HCT116 (cell line): ENCODE measurements around the gene NDUFC1.

ENCODE experiments used
- EZH2phosphoT487 ChIP-seq: fragments of 200-600 bp; IDR thresholded peaks from 2 replicates; pipeline ENCODE4 v1.6.1; 2018; ENCODE audit warnings: antibody characterized with exemption, borderline replicate concordance
- JUND ChIP-seq: IDR thresholded peaks from 2 replicates; pipeline ENCODE4 v1.6.1; 2012
- RAD21 ChIP-seq: IDR thresholded peaks from 2 replicates; pipeline ENCODE4 v1.6.1; 2012; ENCODE audit warnings: low read depth, mild to moderate bottlenecking
- TF ChIP-seq, protein P1 (sequence below), 3 experiments: fragments of 200-600 bp in 1 of 3; sonication (generic) in 1 of 3; IDR thresholded peaks in 2 of 3; conservative IDR thresholded peaks in 1 of 3; 2 replicates each; pipeline ENCODE4 v1.5.1; 2012 to 2017; ENCODE audit warnings: low read depth in 2 of 3, low read length in 2 of 3, antibody characterized with exemption in 1 of 3, borderline replicate concordance in 1 of 3, control low read depth in 1 of 3, mild to moderate bottlenecking in 1 of 3, mixed read lengths in 1 of 3, mixed run types in 1 of 3, moderate library complexity in 1 of 3; ENCODE audit not compliant: insufficient read depth in 1 of 3
- TF ChIP-seq, protein P2 (sequence below): IDR thresholded peaks from 2 replicates; pipeline ENCODE4 v1.6.1; 2012

DNA sequence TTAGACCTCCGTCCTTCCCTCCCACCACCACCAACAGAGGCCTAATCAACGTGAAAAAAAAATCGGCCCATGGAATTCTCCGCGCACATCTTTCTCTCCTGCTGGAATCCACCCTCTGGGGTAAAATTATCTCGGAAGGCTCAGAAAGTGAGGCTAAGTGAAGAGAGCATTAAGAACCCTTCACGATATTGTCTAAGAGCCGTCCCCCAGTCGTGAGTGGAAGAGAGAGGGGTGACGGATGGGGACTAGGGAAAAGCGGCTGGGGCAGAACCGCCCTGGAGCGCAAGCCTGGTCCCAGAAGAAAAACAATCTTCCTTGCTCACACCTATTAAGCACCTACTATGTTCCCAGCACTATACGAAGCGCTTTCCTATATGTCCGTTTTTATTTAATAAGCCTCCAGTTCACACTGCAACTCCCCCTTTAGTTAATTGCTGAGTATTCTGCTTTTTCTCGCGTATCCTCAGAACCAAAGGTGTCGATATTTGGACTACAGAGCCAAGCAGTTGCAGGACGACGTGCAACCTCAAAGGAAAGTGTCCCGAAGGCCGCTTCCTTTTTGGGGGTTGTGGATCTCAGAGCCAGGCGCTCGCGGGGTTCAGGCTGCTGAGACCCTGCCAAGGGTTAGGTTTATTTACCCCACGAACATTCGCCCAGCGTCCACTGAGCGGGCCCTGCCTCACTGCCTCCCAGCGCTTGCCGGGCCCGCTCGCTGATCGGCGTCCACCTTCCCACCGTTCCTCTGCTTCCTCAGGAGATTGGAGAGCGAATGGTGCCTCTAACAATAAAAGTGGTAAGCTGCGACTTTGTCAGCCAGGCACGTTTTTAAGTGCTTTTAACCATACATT is 23.1 kb downstream of the NDUFC1 start:
- TF ChIP-seq, protein P1, sequence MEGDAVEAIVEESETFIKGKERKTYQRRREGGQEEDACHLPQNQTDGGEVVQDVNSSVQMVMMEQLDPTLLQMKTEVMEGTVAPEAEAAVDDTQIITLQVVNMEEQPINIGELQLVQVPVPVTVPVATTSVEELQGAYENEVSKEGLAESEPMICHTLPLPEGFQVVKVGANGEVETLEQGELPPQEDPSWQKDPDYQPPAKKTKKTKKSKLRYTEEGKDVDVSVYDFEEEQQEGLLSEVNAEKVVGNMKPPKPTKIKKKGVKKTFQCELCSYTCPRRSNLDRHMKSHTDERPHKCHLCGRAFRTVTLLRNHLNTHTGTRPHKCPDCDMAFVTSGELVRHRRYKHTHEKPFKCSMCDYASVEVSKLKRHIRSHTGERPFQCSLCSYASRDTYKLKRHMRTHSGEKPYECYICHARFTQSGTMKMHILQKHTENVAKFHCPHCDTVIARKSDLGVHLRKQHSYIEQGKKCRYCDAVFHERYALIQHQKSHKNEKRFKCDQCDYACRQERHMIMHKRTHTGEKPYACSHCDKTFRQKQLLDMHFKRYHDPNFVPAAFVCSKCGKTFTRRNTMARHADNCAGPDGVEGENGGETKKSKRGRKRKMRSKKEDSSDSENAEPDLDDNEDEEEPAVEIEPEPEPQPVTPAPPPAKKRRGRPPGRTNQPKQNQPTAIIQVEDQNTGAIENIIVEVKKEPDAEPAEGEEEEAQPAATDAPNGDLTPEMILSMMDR (IDR thresholded peaks at IDR 0.05 in 2 of 3, conservative IDR thresholded peaks at IDR 0.05 in 1 of 3; ENCODE audit: borderline replicate concordance in 1 of 3, insufficient read depth in 1 of 3, low read depth in 2 of 3, low read length in 2 of 3): no peak
- TF ChIP-seq EZH2phosphoT487 (no peak), RAD21 (no peak), JUND (no peak)
- TF ChIP-seq, protein P2, sequence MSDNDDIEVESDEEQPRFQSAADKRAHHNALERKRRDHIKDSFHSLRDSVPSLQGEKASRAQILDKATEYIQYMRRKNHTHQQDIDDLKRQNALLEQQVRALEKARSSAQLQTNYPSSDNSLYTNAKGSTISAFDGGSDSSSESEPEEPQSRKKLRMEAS: no peak
